HG03520 (cell line): ENCODE measurements around the gene ANKS3.
"Not testable (repeated sequence)": the region's sequence is repeated elsewhere in the genome, so short reads cannot be mapped to it uniquely, and the experiment has no call there.

Source experiments
- ATAC-seq: cut with Tn5 transposase; IDR thresholded peaks from one replicate; pipeline ENCODE4 v1.9.1; 2021; ENCODE audit warnings: mild to moderate bottlenecking, moderate library complexity; ENCODE audit not compliant: unreplicated experiment

The ANKS3 gene

DNA sequence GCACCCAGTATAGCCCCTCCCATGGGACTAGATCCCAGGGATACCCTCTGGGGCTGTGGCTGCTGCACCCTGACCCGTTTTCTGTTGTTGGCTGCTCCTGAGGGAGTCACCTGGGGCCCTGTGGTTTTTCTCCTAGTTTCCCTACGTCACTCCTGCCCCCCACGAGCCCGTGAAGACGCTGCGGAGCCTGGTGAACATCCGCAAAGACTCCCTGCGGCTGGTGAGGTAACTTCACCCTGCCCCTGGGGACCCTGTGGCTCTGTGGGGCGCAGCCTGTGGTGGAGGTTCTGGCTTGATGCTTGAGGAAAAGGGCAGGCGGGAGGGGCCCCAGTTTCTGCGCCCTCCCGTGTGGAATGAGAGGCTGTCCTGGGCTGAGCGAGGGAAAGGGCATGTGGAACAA, 82.2 kb downstream of the ANKS3 start:
- ATAC-seq, result no peak

GRCh38 chr16:4650443-4651074, 83.5 kb downstream of the ANKS3 start:
- ATAC-seq, result not testable (repeated sequence)

GRCh38 chr16:4649744-4650442, 84.2 kb downstream of the ANKS3 start:
- ATAC-seq, result no peak

DNA sequence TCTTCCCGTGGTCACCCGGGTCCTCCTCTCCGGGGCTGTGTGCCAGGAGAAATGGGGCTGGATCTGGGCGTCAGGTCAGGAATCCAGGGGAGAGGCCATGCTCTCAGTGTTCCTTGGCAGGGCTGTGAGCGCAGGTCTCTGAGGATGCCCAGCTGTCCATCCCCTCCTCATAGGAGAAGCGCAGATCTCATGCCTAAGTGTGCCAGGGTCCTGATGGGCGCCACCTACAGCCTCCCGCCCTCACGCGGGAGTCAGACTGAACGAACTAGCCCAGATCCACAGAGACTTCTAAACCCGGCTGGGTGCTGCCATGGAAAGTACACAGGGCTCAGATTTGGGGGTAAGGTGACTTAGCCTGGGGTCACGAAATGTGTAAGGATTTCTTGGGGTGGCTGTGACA, 85.2 kb downstream of the ANKS3 start:
- no peak for ATAC-seq

GRCh38 chr16:4647644-4647980, 86.5 kb downstream of the ANKS3 start:
- no peak for ATAC-seq

DNA sequence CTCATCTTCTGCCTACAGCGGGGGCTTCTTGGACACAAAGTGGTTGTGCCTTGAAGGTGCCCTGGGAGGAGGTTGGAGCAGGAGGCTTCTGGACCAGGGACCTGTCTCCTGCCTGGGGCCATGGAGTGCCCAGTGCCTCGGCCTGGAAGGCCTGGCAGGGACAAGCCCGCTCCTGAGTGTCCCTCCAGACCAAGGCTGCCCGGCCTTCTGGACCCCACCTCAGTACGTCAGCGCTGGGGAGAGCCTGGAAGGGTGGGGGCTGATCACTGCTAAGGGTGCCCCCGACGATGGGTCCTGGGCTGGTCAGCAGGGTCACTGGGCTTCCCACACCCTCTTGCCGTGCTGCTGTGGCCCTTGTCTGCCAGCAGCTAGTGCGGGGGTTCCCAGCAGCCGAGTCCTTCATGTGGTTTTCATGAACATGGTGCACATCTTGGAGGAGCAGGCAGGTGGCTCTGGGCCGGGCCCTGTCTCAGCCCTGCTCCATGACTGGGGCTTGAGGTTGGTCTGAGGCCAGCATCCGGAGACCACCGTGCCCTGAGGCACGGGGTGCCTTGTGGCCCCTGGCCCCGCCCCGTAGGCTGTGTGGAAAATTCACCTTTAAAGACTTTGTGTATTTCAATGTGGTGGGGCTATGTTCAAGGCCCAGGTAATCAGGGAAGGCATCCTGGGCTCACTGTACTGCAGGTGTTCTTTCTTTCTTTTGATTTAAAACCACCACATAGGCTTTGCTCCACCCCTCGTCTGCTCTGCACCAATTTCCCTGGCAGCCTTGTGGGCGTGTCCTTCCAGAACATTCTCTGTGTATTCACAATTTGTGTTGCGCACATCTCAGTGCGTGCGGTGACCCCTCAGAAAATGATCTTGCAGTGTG, 87.1 kb downstream of the ANKS3 start:
- no peak for ATAC-seq
